NCI-H2029 (cell line): ENCODE data around the gene MMD.

Experiments
- DNase-seq: peaks from one replicate; lab custom pipeline; 2025; lab: John Stamatoyannopoulos, UW

The MMD gene

GRCh38 chr17:55351226-55351625, 70.4 kb downstream of the MMD start:
- no peak for DNase-seq

GRCh38 chr17:55350825-55351205, 70.8 kb downstream of the MMD start:
- no peak for DNase-seq

- DNase-seq = peak; percentile 6
Measured at GRCh38 chr17:55348749-55349354, 72.8 kb downstream of the MMD start.

- DNase-seq = no peak
Measured at GRCh38 chr17:55347341-55347740, 74.3 kb downstream of the MMD start.

GRCh38 chr17:55346658-55347057, 75.0 kb downstream of the MMD start:
- DNase-seq = no peak

GRCh38 chr17:55345132-55345531, 76.5 kb downstream of the MMD start:
- DNase-seq = no peak

GRCh38 chr17:55344514-55344997, 77.1 kb downstream of the MMD start:
- DNase-seq = no peak

- DNase-seq = no peak
Measured at GRCh38 chr17:55343900-55344513, 77.6 kb downstream of the MMD start.

GRCh38 chr17:55342800-55343585, 78.6 kb downstream of the MMD start:
- DNase-seq = no peak
